KG1 (cell line): Measurements from ENCODE around the gene PARPBP.
"Not testable (repeated sequence)": the region's sequence is repeated elsewhere in the genome, so short reads cannot be mapped to it uniquely, and the experiment has no call there.

ENCODE experiments used
- DNase-seq: peaks from one replicate; lab custom pipeline; 2025; lab: John Stamatoyannopoulos, UW

Gene PARPBP

GRCh38 chr12:102119674-102120563, at the start of gene PARPBP, which contains the start of gene NUP37:
PARPBP (plus strand) TSS chr12:102120183; CDS start chr12:102123889, 3,706 bp downstream.
NUP37 (minus strand) TSS chr12:102120114; CDS start chr12:102118518, 1,596 bp downstream.
- peak; percentile 78 for DNase-seq

- not testable (repeated sequence) for DNase-seq
Observed at GRCh38 chr12:102072092-102072491, 47.9 kb upstream of the PARPBP start.

GRCh38 chr12:102080842-102081241, 39.1 kb upstream of the PARPBP start:
- no peak for DNase-seq

- not testable (repeated sequence) for DNase-seq
Observed at GRCh38 chr12:102089228-102089835, 30.7 kb upstream of the PARPBP start.

GRCh38 chr12:102093319-102093718, 26.7 kb upstream of the PARPBP start:
- no peak for DNase-seq

- DNase-seq = no peak
Observed at GRCh38 chr12:102095677-102096263, 24.2 kb upstream of the PARPBP start.

- DNase-seq = no peak
Observed at GRCh38 chr12:102096855-102097254, 23.1 kb upstream of the PARPBP start.

- no peak for DNase-seq
Observed at GRCh38 chr12:102106905-102107304, 13.1 kb upstream of the PARPBP start.

- no peak for DNase-seq
Observed at GRCh38 chr12:102107970-102108369, 12.0 kb upstream of the PARPBP start.

GRCh38 chr12:102110782-102111181, 9.2 kb upstream of the PARPBP start:
- DNase-seq = no peak

GRCh38 chr12:102114212-102114611, 5.8 kb upstream of the PARPBP start:
- DNase-seq = no peak

GRCh38 chr12:102116392-102116791, 3.6 kb upstream of the PARPBP start:
- no peak for DNase-seq

GRCh38 chr12:102118874-102119273, 1.1 kb upstream of the PARPBP start:
- DNase-seq = no peak

- DNase-seq = no peak
Observed at GRCh38 chr12:102120564-102120873, 536 bp downstream of the PARPBP start.

GRCh38 chr12:102120886-102121285, 903 bp downstream of the PARPBP start:
- peak; percentile 39 for DNase-seq

- DNase-seq = not testable (repeated sequence)
Observed at GRCh38 chr12:102121328-102121727, 1.3 kb downstream of the PARPBP start.

GRCh38 chr12:102130720-102131119, 10.7 kb downstream of the PARPBP start:
- DNase-seq = not testable (repeated sequence)

- not testable (repeated sequence) for DNase-seq
Observed at GRCh38 chr12:102131442-102131841, 11.5 kb downstream of the PARPBP start.

- DNase-seq = not testable (repeated sequence)
Observed at GRCh38 chr12:102137619-102138018, 17.6 kb downstream of the PARPBP start.

GRCh38 chr12:102142866-102143373, 22.9 kb downstream of the PARPBP start:
- not testable (repeated sequence) for DNase-seq

GRCh38 chr12:102144221-102144620, 24.2 kb downstream of the PARPBP start:
- no peak for DNase-seq

GRCh38 chr12:102147062-102147587, 27.1 kb downstream of the PARPBP start:
- not testable (repeated sequence) for DNase-seq
